Fibroblast of lung (primary cell): ENCODE measurements around the gene ESR2.

ENCODE experiments used
- EZH2 ChIP-seq: IDR thresholded peaks from 2 replicates; pipeline ENCODE4 v1.5.1; 2012; ENCODE audit warnings: low read length, control low read depth, mild to moderate bottlenecking; ENCODE audit errors: missing control alignments
- TF ChIP-seq, protein P1 (sequence below), 2 donors: IDR thresholded peaks in 1 of 2; conservative IDR thresholded peaks in 1 of 2; 1 replicate in 1 of 2; 2 replicates in 1 of 2; pipeline ENCODE4 v1.5.1; 2011 to 2012; ENCODE audit warnings: low read length in 2 of 2, control low read depth in 1 of 2, inconsistent platforms in 1 of 2, low read depth in 1 of 2, mild to moderate bottlenecking in 1 of 2

DNA sequence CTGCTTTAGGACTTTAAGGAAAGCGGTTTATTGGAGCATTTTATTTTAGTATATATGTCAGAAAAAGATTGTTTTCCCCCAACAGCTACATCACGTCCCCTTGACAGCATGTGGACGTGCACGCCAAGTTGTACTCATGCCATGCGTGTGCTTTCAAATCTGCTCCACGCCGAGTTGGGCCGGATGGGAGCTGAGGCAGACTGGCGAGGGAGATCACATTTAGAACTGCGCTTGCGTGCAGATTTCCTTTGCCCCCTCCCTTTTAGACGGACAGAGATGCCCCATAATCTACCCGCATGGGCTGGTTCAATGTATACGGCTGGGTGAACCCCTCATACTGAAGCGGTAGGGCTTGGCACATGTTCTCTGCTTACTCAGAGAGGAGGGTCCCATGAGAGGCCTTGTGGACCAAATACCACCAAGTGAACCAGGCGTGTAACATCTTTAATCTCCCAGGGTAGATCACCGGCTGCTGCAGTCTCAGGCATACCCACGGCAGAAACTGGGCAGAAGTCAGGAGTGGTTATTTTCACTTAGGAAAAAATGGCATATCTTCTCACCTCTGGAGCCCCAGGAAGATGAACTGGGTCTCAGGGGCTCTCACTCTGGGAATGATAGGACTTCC is 92.1 kb downstream of the ESR2 start:
- TF ChIP-seq, protein P1, sequence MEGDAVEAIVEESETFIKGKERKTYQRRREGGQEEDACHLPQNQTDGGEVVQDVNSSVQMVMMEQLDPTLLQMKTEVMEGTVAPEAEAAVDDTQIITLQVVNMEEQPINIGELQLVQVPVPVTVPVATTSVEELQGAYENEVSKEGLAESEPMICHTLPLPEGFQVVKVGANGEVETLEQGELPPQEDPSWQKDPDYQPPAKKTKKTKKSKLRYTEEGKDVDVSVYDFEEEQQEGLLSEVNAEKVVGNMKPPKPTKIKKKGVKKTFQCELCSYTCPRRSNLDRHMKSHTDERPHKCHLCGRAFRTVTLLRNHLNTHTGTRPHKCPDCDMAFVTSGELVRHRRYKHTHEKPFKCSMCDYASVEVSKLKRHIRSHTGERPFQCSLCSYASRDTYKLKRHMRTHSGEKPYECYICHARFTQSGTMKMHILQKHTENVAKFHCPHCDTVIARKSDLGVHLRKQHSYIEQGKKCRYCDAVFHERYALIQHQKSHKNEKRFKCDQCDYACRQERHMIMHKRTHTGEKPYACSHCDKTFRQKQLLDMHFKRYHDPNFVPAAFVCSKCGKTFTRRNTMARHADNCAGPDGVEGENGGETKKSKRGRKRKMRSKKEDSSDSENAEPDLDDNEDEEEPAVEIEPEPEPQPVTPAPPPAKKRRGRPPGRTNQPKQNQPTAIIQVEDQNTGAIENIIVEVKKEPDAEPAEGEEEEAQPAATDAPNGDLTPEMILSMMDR (conservative IDR thresholded peaks at IDR 0.05 in 1 of 2, IDR thresholded peaks at IDR 0.05 in 1 of 2; ENCODE audit: low read depth in 1 of 2, low read length in 2 of 2), result no peak
- TF ChIP-seq EZH2, result no peak
